Esophagus squamous epithelium (tissue), 4 donors: ENCODE results near the gene REC114.

Experiments used
- POLR2A ChIP-seq, 4 donors: fragments of 450-650 bp; IDR thresholded peaks; one replicate each; pipeline ENCODE4 v1.6.1; 2017; ENCODE audit warnings: antibody characterized with exemption in 4 of 4, mild to moderate bottlenecking in 4 of 4, moderate library complexity in 3 of 4
- TF ChIP-seq, protein P1 (sequence below), 6 experiments: fragments of 450-650 bp in 4 of 6; fragments of 200-600 bp in 2 of 6; sonication (generic) in 2 of 6; IDR thresholded peaks; one replicate each; pipeline ENCODE4 v1.5.1; 2016 to 2019; ENCODE audit warnings: antibody characterized with exemption in 6 of 6, mild to moderate bottlenecking in 4 of 6, moderate library complexity in 4 of 6

DNA sequence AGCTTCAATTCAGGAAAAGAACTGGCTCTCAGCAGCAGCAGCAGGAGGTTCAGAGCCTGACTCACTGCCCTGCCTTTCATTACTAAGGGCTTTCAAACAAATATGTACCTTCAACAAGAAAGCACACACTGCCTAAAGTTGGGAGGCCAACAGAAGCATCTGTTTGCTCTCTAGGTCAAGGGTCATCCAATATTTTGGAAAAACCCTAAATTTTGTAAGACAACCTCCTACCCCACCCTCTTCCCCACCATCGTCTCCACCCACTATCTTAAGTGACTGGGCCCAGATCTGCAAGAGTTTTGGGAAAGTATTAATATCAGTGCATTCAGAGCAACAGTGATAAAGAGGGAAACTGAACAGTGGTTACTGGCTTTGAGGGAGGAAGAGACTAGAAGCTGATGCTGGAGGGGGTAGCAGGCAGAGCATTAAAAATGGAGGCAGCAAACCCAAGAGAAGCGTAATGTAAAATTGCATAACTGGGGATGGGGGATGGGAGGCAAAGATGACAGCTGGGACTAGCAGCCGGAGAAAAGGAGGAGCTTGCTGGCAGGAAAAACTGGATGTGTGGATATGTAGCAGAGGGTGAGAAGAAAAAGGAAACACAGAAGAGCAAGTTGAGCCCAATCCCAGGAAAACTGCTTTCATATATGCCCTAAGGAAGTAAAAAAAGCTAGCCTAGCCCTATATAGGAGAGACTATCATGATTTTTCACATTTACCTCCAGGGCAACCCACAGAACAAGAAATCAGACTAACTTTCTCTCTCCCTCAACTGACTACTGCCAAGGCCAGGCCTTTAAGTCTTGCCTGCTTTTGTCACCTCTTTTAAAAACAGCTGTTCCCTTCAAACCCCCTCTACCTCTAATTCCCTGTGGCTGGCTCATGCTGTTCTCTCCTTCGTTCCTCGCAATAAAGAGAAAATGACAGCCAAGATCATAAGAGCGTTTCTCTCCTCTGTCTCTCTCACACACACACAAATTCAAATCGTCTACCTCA is 158.8 kb downstream of the REC114 start:
- TF ChIP-seq POLR2A (IDR thresholded peaks at IDR 0.05): no peak
- TF ChIP-seq, protein P1, sequence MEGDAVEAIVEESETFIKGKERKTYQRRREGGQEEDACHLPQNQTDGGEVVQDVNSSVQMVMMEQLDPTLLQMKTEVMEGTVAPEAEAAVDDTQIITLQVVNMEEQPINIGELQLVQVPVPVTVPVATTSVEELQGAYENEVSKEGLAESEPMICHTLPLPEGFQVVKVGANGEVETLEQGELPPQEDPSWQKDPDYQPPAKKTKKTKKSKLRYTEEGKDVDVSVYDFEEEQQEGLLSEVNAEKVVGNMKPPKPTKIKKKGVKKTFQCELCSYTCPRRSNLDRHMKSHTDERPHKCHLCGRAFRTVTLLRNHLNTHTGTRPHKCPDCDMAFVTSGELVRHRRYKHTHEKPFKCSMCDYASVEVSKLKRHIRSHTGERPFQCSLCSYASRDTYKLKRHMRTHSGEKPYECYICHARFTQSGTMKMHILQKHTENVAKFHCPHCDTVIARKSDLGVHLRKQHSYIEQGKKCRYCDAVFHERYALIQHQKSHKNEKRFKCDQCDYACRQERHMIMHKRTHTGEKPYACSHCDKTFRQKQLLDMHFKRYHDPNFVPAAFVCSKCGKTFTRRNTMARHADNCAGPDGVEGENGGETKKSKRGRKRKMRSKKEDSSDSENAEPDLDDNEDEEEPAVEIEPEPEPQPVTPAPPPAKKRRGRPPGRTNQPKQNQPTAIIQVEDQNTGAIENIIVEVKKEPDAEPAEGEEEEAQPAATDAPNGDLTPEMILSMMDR (IDR thresholded peaks at IDR 0.05): no peak
